HEK293 (cell line): Measurements from ENCODE around the gene RAB40C.
A peak's percentile ranks its signal among the peaks of the same experiment; 100 is the strongest.

Experiments
- CTCF ChIA-PET: fragments of 350-600 bp; formaldehyde crosslinking; extraction: SDS; loops from one replicate; lab custom pipeline; 2021; ENCODE audit warnings: antibody characterized with exemption; lab: Yijun Ruan, JAX
- POLR2A ChIA-PET: fragments of 300-600 bp; formaldehyde crosslinking; extraction: SDS; loops from one replicate; lab custom pipeline; 2020; ENCODE audit warnings: antibody characterized with exemption, inconsistent platforms; lab: Yijun Ruan, JAX
- H3K27ac ChIP-seq: fragments of 200-500 bp; sonication (Bioruptor generic); 2 replicates; pipeline ENCODE4 v1.5.1; 2014; ENCODE audit warnings: low read depth, low read length, control low read depth, inconsistent platforms; ENCODE audit errors: extremely low read depth
- H3K36me3 ChIP-seq, 2 experiments: fragments of 200-500 bp in 1 of 2; sonication (Bioruptor generic) in 1 of 2; 1 replicate in 1 of 2; 2 replicates in 1 of 2; pipeline ENCODE4 v1.5.1; 2014 to 2017; ENCODE audit warnings: inconsistent platforms in 2 of 2, low read length in 2 of 2; ENCODE audit not compliant: control insufficient read depth in 2 of 2, insufficient read depth in 1 of 2
- H3K4me1 ChIP-seq: fragments of 200-500 bp; sonication (Bioruptor generic); 2 replicates; pipeline ENCODE4 v1.5.1; 2014; ENCODE audit warnings: mild to moderate bottlenecking, low read length, inconsistent platforms; ENCODE audit not compliant: control insufficient read depth, insufficient read depth
- H3K4me3 ChIP-seq: 2 replicates; pipeline ENCODE4 v1.5.1; 2011; ENCODE audit warnings: low read depth, mild to moderate bottlenecking, control low read depth, low read length, moderate library complexity
- H3K9me3 ChIP-seq: fragments of 200-500 bp; sonication (Bioruptor generic); 2 replicates; pipeline ENCODE4 v1.5.1; 2014; ENCODE audit warnings: low read depth, low read length, inconsistent platforms; ENCODE audit not compliant: control insufficient read depth, insufficient read depth
- BCL11B ChIP-seq: fragments of 450-650 bp; formaldehyde crosslinking; IDR thresholded peaks from 2 replicates; pipeline ENCODE4 v1.5.1; 2016; ENCODE audit warnings: low read depth, missing biosample characterization, missing genetic modification characterization
- GLIS2 ChIP-seq: fragments of 450-650 bp; formaldehyde crosslinking; IDR thresholded peaks from 2 replicates; pipeline ENCODE4 v1.5.1; 2016; ENCODE audit warnings: missing biosample characterization, missing genetic modification characterization
- KLF16 ChIP-seq: fragments of 450-650 bp; formaldehyde crosslinking; IDR thresholded peaks from 2 replicates; pipeline ENCODE4 v1.5.1; 2017; ENCODE audit warnings: missing biosample characterization, missing genetic modification characterization
- SCRT2 ChIP-seq: fragments of 450-650 bp; formaldehyde crosslinking; IDR thresholded peaks from 2 replicates; pipeline ENCODE4 v1.5.1; 2016; ENCODE audit warnings: missing biosample characterization, missing genetic modification characterization
- YY1 ChIP-seq: fragments of 450-650 bp; formaldehyde crosslinking; IDR thresholded peaks from 2 replicates; pipeline ENCODE4 v1.5.1; 2018; ENCODE audit warnings: missing biosample characterization, missing genetic modification characterization
- ZBTB17 ChIP-seq: fragments of 450-650 bp; formaldehyde crosslinking; IDR thresholded peaks from 2 replicates; pipeline ENCODE4 v1.5.1; 2016; ENCODE audit warnings: missing biosample characterization, missing genetic modification characterization
- ZBTB21 ChIP-seq: fragments of 450-650 bp; formaldehyde crosslinking; IDR thresholded peaks from 2 replicates; pipeline ENCODE4 v1.5.1; 2017; ENCODE audit warnings: missing biosample characterization, missing genetic modification characterization
- ZBTB7A ChIP-seq: fragments of 450-650 bp; formaldehyde crosslinking; IDR thresholded peaks from 2 replicates; pipeline ENCODE4 v1.5.1; 2016; ENCODE audit warnings: low read depth, missing biosample characterization, missing genetic modification characterization
- ZFHX2 ChIP-seq: fragments of 450-650 bp; formaldehyde crosslinking; conservative IDR thresholded peaks from 2 replicates; pipeline ENCODE4 v1.5.1; 2016; ENCODE audit warnings: missing biosample characterization, missing genetic modification characterization
- ZFP69B ChIP-seq: fragments of 450-650 bp; formaldehyde crosslinking; IDR thresholded peaks from 2 replicates; pipeline ENCODE4 v1.5.1; 2016; ENCODE audit warnings: missing biosample characterization, missing genetic modification characterization
- ZNF350 ChIP-seq: fragments of 450-650 bp; formaldehyde crosslinking; IDR thresholded peaks from 2 replicates; pipeline ENCODE4 v1.5.0; 2017; ENCODE audit warnings: missing biosample characterization, mild to moderate bottlenecking, missing genetic modification characterization
- ZNF391 ChIP-seq: fragments of 450-650 bp; formaldehyde crosslinking; IDR thresholded peaks from 2 replicates; pipeline ENCODE4 v1.5.1; 2016; ENCODE audit warnings: low read depth, missing biosample characterization, missing genetic modification characterization, borderline replicate concordance
- ZNF501 ChIP-seq: fragments of 450-650 bp; formaldehyde crosslinking; IDR thresholded peaks from 2 replicates; pipeline ENCODE4 v1.5.1; 2016; ENCODE audit warnings: missing biosample characterization, missing genetic modification characterization
- ZNF513 ChIP-seq: fragments of 450-650 bp; IDR thresholded peaks from 2 replicates; pipeline ENCODE4 v1.5.1; 2018; ENCODE audit warnings: missing biosample characterization, missing genetic modification characterization
- ZNF704 ChIP-seq: fragments of 450-650 bp; formaldehyde crosslinking; IDR thresholded peaks from 2 replicates; pipeline ENCODE4 v1.5.1; 2016; ENCODE audit warnings: missing biosample characterization, missing genetic modification characterization
- ZNF776 ChIP-seq: fragments of 450-650 bp; formaldehyde crosslinking; IDR thresholded peaks from 2 replicates; pipeline ENCODE4 v1.5.0; 2017; ENCODE audit warnings: missing biosample characterization, missing genetic modification characterization, borderline replicate concordance
- TF ChIP-seq, protein P1 (sequence below): fragments of 450-650 bp; formaldehyde crosslinking; optimal IDR thresholded peaks from 2 replicates; pipeline ENCODE3; 2016; ENCODE audit warnings: missing biosample characterization, mild to moderate bottlenecking, missing genetic modification characterization
- TF ChIP-seq, protein P2 (sequence below): fragments of 450-650 bp; formaldehyde crosslinking; IDR thresholded peaks from 2 replicates; pipeline ENCODE4 v1.5.1; 2017; ENCODE audit warnings: missing biosample characterization, missing genetic modification characterization

RAB40C gene

DNA sequence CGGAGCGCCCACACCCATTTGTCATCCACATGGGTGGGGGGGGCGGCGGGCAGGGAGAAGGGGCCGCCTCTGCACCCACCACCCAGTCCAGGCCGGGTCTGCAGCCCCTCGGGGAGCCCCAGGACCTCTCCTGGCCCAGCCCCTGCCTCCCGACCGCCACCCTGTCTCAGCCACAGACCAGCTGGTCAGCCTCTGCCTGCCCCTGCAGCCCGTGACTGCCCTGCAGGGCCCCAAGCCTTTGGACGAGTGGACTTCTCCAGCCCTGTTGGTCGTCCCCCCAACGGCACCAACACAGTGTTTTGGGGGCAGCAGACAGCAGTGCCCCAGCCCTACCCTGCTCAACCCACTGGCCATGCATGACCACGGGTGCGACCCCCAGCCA, 28.5 kb upstream of the RAB40C start:
- TF ChIP-seq BCL11B: peak; percentile 32; the same call in 1 of the 2 replicates
- TF ChIP-seq ZFP69B (tag by site-specific recombination): no peak
- no peaks in the 10 kb centered on the region for H3K9me3 ChIP-seq
- H3K4me1 ChIP-seq: peaks cover 2% of the 10 kb centered on the region; the same call in 1 of the 2 replicates
- POLR2A ChIA-PET: no interaction called here
- H3K36me3 ChIP-seq: no peaks in the 10 kb centered on the region
- H3K4me3 ChIP-seq: no peak overlapping the region
- no peak overlapping the region for H3K27ac ChIP-seq
- CTCF ChIA-PET: no interaction called here

DNA sequence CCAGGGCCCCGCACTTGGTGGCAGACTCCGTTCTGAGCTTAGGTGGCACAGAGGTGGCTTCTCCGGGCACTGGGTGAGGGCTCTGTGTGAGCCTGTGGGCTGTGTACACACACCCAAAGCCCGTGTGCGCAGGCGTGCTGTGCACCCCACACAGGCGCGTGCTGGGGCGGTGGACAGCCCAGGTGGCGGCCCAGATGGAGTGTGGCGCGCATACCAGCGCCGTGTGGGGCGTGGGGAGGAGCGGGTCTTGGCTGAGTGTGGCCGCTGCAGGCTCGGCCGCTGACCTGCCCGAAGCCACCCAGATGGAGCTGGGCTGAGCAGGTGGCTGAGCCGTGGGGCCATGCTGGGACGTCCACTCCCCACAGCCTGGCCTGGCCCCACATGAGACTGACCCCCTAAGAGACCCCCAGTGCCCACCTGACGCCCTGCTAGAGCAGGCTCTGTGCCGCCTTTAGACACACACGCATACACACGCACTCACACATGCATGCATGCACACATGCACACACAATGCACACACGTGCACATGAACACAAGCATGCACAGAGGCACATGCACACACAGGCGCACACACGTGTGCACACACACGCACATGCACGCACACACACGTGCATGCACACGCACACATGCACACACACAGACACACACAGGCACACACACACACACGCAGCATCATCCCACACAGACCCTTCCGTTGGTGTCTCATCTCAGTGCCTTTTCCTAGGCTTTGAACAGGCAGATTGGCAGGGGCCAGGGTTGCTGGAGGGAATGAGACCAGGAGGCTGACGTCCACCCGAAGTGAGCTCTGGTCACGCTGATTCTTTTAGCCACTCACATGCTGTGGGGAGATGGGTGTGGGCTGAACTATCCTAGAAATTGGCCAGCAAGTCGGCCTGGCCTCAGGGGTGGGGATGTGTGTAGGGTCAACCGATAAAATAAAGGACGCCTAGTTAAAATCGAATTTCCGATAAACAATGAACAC, 27.6 kb upstream of the RAB40C start:
- ChIA-PET CTCF (interaction anchor here (1.1 kb wide), 1 partner anchor 142 kb away, joined by 4 read pairs; no protein-coding TSS in a partner anchor), POLR2A (interaction anchor here (0.6 kb wide), 1 partner anchor 22 kb away, joined by 3 read pairs; no protein-coding TSS in a partner anchor)
- H3K4me3 ChIP-seq: no peak overlapping the region
- no peaks in the 10 kb centered on the region for H3K9me3 ChIP-seq
- H3K4me1 ChIP-seq: peaks cover 5% of the 10 kb centered on the region
- H3K36me3 ChIP-seq: no peaks in the 10 kb centered on the region
- no peak overlapping the region for H3K27ac ChIP-seq
- no peak for TF ChIP-seq ZBTB7A
- TF ChIP-seq ZFHX2: peak; percentile 66; the same call in 1 of the 2 replicates
- TF ChIP-seq, protein P1, sequence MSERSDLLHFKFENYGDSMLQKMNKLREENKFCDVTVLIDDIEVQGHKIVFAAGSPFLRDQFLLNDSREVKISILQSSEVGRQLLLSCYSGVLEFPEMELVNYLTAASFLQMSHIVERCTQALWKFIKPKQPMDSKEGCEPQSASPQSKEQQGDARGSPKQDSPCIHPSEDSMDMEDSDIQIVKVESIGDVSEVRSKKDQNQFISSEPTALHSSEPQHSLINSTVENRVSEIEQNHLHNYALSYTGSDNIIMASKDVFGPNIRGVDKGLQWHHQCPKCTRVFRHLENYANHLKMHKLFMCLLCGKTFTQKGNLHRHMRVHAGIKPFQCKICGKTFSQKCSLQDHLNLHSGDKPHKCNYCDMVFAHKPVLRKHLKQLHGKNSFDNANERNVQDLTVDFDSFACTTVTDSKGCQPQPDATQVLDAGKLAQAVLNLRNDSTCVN: peak; percentile 41
- TF ChIP-seq ZNF391: no peak
- TF ChIP-seq ZBTB17: 0 out of 2 replicates have a peak, but pooled peaks have one; percentile 34
- TF ChIP-seq, protein P2, sequence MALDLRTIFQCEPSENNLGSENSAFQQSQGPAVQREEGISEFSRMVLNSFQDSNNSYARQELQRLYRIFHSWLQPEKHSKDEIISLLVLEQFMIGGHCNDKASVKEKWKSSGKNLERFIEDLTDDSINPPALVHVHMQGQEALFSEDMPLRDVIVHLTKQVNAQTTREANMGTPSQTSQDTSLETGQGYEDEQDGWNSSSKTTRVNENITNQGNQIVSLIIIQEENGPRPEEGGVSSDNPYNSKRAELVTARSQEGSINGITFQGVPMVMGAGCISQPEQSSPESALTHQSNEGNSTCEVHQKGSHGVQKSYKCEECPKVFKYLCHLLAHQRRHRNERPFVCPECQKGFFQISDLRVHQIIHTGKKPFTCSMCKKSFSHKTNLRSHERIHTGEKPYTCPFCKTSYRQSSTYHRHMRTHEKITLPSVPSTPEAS: peak; percentile 99
- 0 out of 2 replicates have a peak, but pooled peaks have one; percentile 51 for TF ChIP-seq BCL11B
- peak; percentile 29; the same call in 1 of the 2 replicates for TF ChIP-seq SCRT2 (tag by site-specific recombination)

- POLR2A ChIA-PET: interaction anchor here (0.6 kb wide), 1 partner anchor 21 kb away, joined by 3 read pairs; no protein-coding TSS in a partner anchor
- no peak overlapping the region for H3K4me3 ChIP-seq
- no peaks in the 10 kb centered on the region for H3K36me3 ChIP-seq
- H3K4me1 ChIP-seq: peaks cover 5% of the 10 kb centered on the region
- H3K9me3 ChIP-seq: no peaks in the 10 kb centered on the region
- no peak overlapping the region for H3K27ac ChIP-seq
- TF ChIP-seq ZBTB21 (tag by site-specific recombination) (no peak), ZNF350 (tag by site-specific recombination) (no peak), GLIS2 (tag by site-specific recombination) (0 out of 2 replicates have a peak, but pooled peaks have one; percentile 29), ZNF501 (tag by site-specific recombination) (no peak), SCRT2 (tag by site-specific recombination) (peak; percentile 27; the same call in 1 of the 2 replicates), KLF16 (tag by site-specific recombination) (no peak), ZNF704 (tag by site-specific recombination) (no peak), YY1 (no peak), ZNF776 (tag by site-specific recombination) (no peak), ZNF513 (tag by site-specific recombination) (no peak)
- TF ChIP-seq, all 188 proteins: peak for 2
- CTCF ChIA-PET: interaction anchor here (1.1 kb wide), 1 partner anchor 141 kb away, joined by 4 read pairs; no protein-coding TSS in a partner anchor
These were observed 26.7 kb upstream of the RAB40C start for GRCh38 chr16:563072-563644.
